OCI-LY7 (cell line): Measurements from ENCODE around the gene BPIFB3.

Experiments used
- EZH2phosphoT487 ChIP-seq: fragments of 200-600 bp; sonication (generic); IDR thresholded peaks from 2 replicates; pipeline ENCODE4 v1.6.1; 2018; ENCODE audit warnings: low read depth, borderline replicate concordance, mild to moderate bottlenecking, mixed run types, antibody characterized with exemption, low read length, moderate library complexity, mixed read lengths
- TF ChIP-seq, protein P1 (sequence below): fragments of 200-600 bp; sonication (generic); conservative IDR thresholded peaks from 2 replicates; pipeline ENCODE4 v1.5.1; 2014; ENCODE audit warnings: mild to moderate bottlenecking, antibody characterized with exemption, low read length, moderate library complexity, mixed read lengths

DNA sequence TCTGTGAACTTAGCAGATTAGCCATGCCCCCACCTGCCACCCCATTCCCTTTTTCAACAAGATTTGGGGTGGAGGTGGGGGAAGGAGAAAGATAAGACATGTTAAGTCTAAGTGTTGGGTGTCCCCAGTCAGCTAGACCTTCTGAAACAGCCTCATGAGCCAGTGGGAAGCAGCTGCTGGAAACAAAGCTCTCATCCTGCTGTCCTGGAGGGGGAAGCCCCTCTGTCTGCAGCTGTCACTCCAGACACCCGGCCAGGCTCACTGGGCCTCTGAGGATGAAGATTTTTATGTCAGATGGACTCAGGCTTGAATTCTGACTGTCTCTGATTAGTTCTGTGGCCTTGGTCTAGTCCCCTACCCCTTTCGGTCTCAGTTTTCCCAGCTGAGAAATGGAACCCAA is 1.1 kb downstream of the BPIFB3 start:
- TF ChIP-seq, protein P1, sequence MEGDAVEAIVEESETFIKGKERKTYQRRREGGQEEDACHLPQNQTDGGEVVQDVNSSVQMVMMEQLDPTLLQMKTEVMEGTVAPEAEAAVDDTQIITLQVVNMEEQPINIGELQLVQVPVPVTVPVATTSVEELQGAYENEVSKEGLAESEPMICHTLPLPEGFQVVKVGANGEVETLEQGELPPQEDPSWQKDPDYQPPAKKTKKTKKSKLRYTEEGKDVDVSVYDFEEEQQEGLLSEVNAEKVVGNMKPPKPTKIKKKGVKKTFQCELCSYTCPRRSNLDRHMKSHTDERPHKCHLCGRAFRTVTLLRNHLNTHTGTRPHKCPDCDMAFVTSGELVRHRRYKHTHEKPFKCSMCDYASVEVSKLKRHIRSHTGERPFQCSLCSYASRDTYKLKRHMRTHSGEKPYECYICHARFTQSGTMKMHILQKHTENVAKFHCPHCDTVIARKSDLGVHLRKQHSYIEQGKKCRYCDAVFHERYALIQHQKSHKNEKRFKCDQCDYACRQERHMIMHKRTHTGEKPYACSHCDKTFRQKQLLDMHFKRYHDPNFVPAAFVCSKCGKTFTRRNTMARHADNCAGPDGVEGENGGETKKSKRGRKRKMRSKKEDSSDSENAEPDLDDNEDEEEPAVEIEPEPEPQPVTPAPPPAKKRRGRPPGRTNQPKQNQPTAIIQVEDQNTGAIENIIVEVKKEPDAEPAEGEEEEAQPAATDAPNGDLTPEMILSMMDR: no peak
- TF ChIP-seq EZH2phosphoT487: no peak
